GM21619 (cell line): ENCODE data around the gene CENPVL3.
"Not testable (repeated sequence)": the region's sequence is repeated elsewhere in the genome, so short reads cannot be mapped to it uniquely, and the experiment has no call there.

Experiments used
- ATAC-seq: cut with Tn5 transposase; IDR thresholded peaks from one replicate; pipeline ENCODE4 v1.9.1; 2021; ENCODE audit not compliant: unreplicated experiment

CENPVL3 gene

DNA sequence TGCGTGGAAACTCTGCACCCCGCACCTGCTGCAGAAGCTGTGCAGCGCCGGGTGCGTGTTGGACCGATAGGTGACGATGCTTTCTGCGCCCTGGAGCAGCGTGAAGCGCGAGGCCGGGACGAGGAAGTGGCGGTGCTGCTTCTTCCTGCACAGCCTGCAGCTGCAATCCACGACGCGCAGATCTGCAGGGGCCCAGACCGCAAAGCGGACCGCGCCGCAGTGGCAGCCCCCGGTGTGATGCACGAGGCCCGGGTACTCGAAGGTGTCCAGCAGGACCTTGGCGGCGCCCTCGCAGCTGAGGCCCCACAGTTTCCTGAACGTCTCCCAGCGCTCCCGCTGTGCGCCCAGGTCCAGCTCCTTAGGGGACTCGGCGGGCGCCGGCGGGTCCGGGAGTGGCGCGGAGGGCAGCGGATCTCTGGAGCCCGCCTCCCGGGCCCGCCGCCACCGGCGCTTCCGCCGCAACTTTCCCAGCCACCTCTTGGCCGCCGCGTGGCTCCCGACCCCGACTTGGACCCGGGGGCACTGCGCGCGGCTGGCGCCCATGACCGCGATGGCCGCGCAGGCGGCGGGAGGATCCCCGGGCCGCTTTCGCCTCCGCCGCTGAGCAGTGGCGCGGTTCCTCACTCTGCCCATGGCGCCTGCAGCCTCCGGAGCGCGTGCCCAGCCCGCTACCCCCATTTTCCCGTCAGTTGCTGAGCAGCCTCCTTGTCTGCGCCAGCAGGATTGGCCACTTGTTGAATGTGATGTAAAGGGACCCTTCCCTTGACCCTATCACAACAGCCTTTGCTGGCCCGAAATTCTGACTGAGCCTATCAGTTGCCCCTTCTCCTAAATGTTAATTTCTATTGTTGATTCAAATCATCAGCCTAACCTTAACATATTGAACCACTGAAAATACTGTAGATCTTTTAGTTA is at the start of gene CENPVL3:
CENPVL3 (minus strand) TSS at position 672 of the 915 bp plus-strand sequence; CDS start at position 633, 39 bp downstream.
- ATAC-seq = not testable (repeated sequence)

- no peak for ATAC-seq
These were observed 47.3 kb upstream of the CENPVL3 start for GRCh38 chrX:51665981-51666380.

DNA sequence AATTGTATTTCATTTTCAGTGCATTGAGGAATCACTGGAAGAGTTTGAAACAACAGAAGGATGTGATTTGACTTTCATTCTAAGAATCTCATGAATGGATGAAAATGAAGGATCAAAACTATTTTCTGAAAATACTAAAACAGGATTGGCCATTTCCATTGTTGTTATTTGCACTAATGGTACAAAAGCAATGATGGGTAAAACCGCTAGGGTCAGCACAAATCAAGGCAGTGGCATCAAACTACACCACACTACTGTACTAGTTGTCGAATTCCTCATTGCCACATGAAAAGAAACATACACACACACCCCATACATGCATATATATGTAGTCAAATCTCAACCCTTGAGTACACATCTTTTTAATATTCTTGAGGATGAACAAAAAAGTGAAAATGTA is 24.7 kb upstream of the CENPVL3 start:
- no peak for ATAC-seq

GRCh38 chrX:51641421-51642021 is 22.8 kb upstream of the CENPVL3 start:
- ATAC-seq = no peak

GRCh38 chrX:51636511-51636910 is 17.8 kb upstream of the CENPVL3 start:
- not testable (repeated sequence) for ATAC-seq

GRCh38 chrX:51614353-51615012 is 4.2 kb downstream of the CENPVL3 start:
- no peak for ATAC-seq

DNA sequence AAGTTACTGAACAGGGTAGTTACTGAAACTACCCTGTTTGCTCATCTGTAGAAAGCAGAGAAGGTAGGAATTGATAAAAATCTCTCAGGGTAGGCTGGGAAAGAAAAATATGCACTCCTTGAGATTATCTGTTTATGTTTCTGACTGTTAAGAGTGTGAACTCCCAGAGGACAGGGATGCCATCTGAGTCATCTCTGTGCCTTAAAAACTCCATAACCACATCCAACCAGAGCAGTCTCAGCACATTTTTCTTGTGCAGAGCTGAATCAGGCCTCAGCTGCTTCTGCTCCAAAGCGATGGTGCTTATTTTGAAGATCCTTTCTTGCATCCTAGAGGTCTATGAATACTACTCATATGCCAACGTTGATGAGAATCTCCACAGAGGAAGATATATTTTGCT is 9.9 kb downstream of the CENPVL3 start:
- no peak for ATAC-seq

GRCh38 chrX:51608126-51608525 is 10.6 kb downstream of the CENPVL3 start:
- ATAC-seq = no peak

- no peak for ATAC-seq
These were observed 12.3 kb downstream of the CENPVL3 start for GRCh38 chrX:51606446-51606845.

GRCh38 chrX:51598899-51599298 is 19.8 kb downstream of the CENPVL3 start:
- ATAC-seq = no peak

DNA sequence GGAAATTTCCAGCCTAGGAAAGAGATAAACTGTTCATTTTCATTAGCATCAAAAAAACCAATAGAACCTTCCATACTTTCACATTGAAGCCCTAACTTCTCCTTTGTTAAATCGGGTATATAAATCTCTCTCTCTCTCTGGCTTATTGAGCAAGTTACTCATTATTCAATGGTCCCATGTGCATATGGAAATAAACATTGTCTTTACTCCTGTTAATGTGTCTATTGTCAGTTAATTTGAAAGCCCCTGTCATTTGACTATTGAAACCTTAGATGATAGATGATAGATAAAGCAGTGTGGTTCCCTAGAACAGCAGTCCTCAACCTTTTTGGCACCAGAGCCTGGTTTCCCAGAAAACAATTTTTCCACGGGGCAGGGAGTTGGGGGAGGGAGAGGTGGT is 46.8 kb downstream of the CENPVL3 start:
- no peak for ATAC-seq

- no peak for ATAC-seq
These were observed 49.2 kb downstream of the CENPVL3 start for GRCh38 chrX:51569561-51569960.

DNA sequence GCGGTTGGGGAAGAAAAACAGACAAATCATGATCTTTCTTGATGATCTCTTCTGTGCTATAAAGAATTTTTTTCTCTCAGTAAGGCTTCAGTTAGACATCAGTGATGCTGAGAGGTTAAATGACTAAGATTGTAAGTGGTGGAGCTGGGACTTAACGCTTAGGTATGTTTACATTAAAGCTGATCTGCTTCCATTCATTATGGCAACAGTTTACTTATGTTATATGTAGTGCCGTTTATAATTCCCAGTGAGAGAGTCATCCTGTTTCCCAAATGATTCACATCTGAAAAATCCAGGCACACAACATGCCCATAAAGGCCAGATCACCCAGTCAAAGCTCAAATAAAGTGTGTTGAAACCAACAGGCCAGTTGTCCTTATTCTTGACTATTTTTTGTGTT is 50.1 kb downstream of the CENPVL3 start:
- no peak for ATAC-seq
